AG10803 (cell line): Measurements from ENCODE around the gene HGD.
"Not testable (repeated sequence)": the region's sequence is repeated elsewhere in the genome, so short reads cannot be mapped to it uniquely, and the experiment has no call there.

Source experiments
- DNase-seq: peaks from one replicate; pipeline ENCODE4 v3.0.0; 2010; ENCODE audit warnings: low read depth
- H3K4me3 ChIP-seq: 2 replicates; pipeline ENCODE4 v1.5.1; 2011; ENCODE audit warnings: mild to moderate bottlenecking, low read length, control low read depth
- TF ChIP-seq, protein P1 (sequence below): conservative IDR thresholded peaks from 2 replicates; pipeline ENCODE4 v1.5.1; 2011; ENCODE audit warnings: mild to moderate bottlenecking, low read length, control low read depth, inconsistent platforms

Gene HGD, protein sequence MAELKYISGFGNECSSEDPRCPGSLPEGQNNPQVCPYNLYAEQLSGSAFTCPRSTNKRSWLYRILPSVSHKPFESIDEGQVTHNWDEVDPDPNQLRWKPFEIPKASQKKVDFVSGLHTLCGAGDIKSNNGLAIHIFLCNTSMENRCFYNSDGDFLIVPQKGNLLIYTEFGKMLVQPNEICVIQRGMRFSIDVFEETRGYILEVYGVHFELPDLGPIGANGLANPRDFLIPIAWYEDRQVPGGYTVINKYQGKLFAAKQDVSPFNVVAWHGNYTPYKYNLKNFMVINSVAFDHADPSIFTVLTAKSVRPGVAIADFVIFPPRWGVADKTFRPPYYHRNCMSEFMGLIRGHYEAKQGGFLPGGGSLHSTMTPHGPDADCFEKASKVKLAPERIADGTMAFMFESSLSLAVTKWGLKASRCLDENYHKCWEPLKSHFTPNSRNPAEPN

DNA sequence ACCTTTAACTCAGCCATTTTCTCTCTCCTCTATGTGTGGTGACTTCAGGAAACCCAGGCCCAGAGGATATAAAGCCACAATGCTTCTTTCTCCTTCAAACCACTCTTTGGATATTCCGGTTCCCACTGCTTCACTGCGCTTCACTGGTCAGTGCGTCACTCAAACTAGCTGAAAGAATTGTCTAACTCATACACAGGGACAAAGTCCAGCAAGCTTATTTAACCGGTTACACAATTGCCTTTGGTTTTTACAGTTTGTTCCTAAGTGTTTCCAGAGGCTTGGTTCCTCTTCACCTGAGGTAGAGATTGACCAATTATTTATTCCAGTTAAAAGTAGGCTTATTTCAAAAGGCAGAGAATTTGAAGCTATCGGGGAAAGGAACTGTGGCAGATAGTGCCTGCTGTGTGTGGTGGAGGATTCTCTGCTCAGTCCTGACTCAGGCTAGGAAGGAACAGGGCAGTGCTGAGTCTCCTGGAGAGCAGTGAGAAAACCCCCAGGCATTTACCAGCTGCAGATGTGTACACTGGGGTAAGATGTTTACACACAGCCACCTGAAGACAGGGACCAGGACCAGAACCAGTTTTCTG, at the start of gene HGD:
HGD (minus strand) TSS at position 145 of the 587 bp plus-strand sequence; CDS start at position 17, 128 bp downstream.
- no peak within 1 kb of the TSS for H3K4me3 ChIP-seq
- TF ChIP-seq, protein P1, sequence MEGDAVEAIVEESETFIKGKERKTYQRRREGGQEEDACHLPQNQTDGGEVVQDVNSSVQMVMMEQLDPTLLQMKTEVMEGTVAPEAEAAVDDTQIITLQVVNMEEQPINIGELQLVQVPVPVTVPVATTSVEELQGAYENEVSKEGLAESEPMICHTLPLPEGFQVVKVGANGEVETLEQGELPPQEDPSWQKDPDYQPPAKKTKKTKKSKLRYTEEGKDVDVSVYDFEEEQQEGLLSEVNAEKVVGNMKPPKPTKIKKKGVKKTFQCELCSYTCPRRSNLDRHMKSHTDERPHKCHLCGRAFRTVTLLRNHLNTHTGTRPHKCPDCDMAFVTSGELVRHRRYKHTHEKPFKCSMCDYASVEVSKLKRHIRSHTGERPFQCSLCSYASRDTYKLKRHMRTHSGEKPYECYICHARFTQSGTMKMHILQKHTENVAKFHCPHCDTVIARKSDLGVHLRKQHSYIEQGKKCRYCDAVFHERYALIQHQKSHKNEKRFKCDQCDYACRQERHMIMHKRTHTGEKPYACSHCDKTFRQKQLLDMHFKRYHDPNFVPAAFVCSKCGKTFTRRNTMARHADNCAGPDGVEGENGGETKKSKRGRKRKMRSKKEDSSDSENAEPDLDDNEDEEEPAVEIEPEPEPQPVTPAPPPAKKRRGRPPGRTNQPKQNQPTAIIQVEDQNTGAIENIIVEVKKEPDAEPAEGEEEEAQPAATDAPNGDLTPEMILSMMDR = no peak
- no peak for DNase-seq

DNA sequence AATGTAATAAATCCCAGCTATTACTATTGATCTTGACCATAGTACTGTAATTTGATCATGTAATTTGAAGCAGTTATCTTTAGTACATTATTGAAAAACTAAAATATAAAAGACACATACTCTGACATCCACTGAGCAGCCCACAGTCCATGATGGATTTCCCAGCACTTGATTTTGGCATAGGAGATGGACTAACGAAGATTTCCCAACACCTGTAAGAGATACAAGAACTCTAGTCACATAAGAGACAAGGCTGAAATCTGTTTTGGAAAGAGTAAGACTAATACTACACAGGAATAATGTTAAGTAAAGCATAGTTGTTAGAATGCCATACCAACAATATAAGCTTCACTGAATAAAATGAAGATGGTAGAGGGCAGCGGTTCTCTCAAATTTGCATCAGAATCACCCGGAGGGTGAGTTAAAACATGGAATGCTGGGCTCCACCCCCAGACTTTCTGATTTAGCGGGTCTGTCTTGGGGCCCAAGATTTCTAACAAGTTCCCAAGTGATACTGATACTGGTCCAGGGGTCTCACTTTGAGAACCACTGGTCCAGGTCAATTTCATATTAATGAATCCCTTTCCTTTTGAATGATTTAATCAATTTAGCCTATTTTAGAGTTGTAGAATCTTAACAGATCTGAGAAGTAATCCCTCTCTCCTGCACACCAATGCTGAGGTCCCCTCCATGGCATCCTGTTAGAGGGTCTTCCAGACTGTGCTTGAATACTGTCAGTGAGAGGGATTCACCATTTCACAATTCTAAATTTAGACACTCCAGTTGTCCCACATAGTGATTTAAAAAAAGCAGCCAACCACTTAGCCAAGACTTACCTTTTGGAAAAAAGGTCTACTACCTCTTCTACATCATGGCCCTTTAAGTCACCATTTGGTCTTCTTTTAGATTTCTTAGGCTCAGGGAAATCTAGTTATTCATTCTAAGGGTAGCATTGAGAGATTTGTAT, 48.8 kb upstream of the HGD start:
- DNase-seq = no peak
- TF ChIP-seq, protein P1 = no peak
- H3K4me3 ChIP-seq = no peak overlapping the region

DNA sequence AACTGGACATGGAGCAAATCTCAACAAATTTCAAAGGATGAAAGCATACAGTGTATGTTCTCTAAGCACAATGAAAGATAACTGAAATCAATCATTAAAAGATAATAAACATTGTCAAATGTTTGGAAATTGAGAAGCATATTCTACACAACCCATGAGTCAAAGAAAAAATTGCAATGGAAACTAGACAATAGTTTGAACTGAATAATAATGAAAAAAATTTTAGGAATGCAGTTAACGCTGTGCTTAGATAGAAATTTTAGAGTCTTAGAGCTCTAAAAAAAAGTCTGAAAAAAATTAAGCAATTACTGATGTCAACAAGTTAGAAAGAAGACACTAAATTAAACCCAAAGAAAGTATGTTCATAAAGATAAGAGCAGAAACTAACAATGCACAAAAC, 44.8 kb upstream of the HGD start:
- no peak overlapping the region for H3K4me3 ChIP-seq
- peak; percentile 42 for DNase-seq
- TF ChIP-seq, protein P1 = no peak

DNA sequence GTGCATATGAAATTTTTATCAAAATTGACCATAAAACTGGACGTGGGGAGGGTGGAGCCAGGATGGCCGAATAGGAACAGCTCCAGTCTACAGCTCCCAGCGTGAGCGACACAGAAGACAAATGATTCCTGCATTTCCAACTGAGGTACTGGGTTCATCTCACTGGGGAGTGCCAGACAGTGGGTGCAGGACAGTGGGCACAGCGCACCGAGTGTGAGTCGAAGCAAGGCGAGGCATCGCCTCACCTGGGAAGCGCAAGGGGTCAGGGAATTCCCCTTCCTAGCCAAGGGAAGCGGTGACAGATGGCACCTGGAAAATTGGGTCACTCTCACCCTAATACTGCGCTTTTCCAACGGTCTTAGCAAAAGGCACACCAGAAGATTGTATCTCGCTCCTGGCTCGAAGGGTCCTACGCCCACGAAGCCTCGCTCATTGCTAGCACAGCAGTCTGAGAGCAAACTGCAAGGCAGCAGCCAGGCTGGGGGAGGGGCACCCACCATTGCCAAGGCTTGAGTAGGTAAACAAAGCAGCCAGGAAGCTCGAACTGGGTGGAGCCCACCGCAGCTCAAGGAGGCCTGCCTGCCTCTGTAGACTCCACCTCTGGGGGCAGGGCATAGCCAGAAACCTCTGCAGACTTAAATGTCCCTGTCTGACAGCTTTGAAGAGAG, 37.3 kb upstream of the HGD start:
- DNase-seq, H3K4me3 ChIP-seq: not testable (repeated sequence)

DNA sequence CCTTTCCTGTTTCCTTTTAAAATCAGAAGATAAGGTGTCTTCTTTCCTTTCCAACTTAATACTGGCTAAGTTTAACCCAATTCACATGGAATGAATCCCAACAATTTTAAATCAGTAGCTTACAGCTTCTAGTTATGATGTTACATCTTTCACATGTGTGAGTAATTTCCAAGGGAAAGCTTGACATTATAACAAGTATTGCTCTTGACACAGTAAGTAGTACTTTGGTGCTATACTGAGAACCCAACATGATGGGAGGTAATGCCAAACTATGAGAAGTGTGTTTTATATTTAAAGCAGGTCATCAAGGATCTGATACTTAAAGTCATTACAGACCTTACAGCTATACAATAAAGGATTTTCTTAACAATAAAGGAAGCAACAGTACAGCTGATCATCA, 31.2 kb upstream of the HGD start:
- DNase-seq = no peak
- TF ChIP-seq, protein P1 = no peak

DNA sequence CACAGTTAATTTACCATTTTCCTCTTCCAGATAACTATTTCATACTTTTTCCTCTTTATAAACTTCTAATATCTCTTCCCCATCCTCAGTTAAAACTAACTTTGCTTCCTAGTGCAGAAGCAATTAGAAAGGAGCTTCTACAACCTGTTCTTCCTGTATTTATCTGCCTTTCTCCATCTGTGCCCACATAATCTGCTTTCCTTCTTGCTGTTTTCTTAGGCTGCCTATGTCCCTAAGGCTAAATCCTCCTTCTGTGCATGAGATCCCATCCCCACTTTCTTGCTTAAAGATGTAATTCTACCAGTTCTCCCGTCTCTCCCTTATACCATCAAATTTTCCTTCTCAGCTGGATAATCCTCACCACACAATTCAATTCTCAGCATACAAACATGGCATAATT, 28.3 kb upstream of the HGD start:
- TF ChIP-seq, protein P1 = no peak
- no peak overlapping the region for H3K4me3 ChIP-seq
- DNase-seq = no peak

More for the DNA sequence above, 31.2 kb upstream of the HGD start:
- H3K4me3 ChIP-seq = no peak overlapping the region

DNA sequence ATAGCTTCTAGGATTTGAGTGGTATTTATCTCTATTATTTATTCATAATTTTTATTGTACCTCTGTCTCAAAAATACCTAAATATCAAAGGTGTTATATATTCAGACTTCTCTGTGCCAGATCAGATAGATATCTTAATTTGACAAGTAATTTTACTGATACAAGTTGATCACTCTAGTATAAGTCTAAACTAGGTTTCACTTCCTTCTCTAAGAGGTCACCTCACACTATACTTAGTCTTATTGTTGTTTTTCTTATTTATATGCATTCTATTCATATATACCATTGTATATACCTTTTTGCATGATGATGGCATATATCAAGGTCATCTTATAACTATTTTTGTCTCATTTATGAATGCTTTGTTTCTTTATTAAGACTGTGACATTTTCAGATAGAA, 26.4 kb upstream of the HGD start:
- TF ChIP-seq, protein P1 = no peak
- H3K4me3 ChIP-seq = no peak overlapping the region
- no peak for DNase-seq
